AML-193 (cell line): ENCODE results near the gene LINGO3.
"Not testable (repeated sequence)": the region's sequence is repeated elsewhere in the genome, so short reads cannot be mapped to it uniquely, and the experiment has no call there.

Experiments used
- DNase-seq, 2 experiments: peaks; one replicate each; lab custom pipeline; 2025; lab: John Stamatoyannopoulos, UW

LINGO3 gene

GRCh38 chr19:2281265-2282061 lies 26.5 kb downstream of the LINGO3 start:
- not testable (repeated sequence) for DNase-seq

DNA sequence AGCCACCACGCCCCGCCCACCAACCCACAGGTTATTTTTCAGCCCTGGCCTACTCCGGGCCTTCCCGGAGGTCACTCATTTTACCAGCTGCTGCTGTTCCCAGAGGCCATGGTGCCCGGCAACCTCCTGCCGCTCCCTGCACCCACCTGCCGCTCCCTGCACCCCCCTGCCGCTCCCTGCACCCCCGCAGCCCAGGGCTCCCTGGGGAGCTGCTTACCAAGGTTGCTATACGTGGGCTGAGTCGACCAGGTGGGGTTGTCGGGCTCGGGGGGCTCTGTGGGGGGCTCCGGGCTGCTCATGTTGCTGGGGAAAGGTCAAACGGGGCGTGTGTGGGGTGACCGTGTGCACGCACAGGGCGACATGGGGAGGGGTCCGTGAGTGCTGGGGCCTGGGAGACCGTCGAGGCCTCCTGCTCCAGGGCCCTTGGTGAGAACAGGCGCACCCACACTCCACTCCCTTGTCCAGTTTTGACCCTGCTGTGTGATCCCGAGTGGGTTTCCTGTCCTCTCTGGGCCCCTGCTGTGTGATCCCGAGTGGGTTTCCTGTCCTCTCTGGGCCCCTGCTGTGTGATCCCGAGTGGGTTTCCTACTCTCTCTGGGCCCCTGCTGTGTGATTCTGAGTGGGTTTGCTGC lies 27.2 kb downstream of the LINGO3 start:
- no peak for DNase-seq

GRCh38 chr19:2278459-2279158 lies 29.3 kb downstream of the LINGO3 start:
- DNase-seq, result no peak

- DNase-seq, result no peak
These were observed 30.8 kb downstream of the LINGO3 start for GRCh38 chr19:2277138-2277537.

- no peak for DNase-seq
These were observed 31.4 kb downstream of the LINGO3 start for GRCh38 chr19:2276429-2276986.

GRCh38 chr19:2275588-2276428 lies 32.1 kb downstream of the LINGO3 start:
- no peak for DNase-seq

DNA sequence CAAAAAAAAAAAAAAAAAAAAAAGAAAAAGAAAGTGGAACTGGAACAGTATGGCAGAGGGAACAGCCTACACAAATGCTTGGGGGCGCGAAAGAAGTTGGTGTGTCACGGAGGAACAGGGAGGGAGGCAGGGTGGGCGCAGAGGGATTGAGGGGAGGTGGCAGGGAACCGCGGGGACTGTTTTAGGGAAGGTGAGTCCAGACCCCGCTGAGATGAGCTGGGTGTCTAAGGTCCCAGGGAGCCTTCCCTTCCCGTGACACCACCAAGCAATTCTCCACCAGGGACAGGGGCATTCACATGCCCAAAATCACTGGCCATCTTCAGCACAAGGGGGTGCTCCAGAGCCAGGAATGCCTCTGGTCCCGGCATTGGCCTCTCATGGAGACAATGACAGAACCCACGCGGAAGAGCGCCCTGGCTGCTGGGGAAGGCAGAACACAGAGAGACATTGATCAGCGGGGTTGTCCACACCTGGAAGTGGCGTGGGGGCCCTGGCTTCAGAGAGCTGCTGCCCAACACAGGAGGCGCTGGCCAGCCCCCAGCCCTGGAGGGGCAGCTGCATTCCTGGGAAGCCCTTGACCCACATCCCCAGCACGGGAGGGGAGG lies 32.9 kb downstream of the LINGO3 start:
- peak; percentile 60 to 74 for DNase-seq

DNA sequence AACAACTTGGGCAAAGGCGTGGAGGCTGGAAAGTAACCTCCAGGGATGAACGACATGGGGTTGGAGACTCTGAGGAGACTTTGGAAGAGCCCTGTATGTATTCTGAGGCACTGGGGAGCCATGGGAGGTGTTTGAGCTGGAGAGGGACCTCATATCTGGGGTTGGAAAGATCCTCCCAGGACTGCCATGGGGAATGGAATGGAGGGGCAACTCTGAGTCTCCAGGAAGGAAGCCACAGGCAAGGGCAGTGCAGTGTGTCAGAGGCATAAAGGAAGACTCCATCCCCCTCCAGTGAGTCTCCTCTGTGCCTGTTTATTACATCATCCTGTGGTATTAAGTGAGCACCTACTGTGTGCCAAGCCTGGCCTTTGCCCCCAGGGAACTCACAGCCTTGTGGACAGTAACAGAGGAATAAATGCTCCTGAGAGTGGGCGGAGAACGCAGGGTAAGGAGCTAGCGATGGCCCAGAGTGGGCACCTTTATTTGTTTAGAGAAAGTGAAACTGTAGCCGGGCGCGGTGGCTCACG lies 33.7 kb downstream of the LINGO3 start:
- no peak for DNase-seq

DNA sequence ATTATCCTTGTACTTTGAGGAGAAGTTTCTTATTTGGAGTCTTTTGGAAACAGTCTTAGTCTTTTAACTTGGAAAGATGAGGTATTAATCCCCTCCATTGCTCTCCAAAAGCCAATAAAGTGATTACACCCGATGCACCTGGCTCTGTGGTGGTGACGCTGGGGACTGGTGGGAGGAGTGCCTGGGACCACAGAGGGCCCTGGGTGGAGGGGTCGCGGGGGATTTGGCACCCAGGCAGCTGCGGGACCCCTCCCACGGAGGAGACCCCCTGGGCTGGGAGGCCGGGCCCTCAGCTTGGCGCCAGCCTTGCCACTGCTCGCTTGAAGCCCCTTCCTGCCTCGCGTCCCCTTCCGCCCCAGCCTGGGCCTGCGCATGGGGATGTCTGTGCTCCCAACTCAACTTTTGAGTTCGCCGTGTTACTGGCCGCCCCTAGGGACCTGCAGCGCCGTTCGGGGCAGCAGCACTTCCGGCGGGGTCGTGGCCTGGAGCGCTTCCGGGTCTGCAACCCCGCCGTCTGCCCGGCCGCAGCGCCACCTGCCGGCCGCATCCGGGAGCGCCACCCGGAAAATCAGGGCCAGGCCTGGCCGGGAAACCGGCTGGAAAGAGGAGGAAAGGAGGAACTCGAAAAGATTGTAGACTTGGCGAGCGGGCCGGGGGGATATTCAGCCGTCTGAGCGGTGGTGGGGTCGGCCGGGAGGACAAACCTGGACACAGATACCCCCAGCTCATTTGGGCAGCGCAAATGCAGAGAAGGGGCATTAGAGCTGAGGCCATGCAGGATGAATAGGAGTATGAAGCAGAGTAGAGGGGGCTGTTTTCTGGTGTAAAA lies 34.4 kb downstream of the LINGO3 start:
- DNase-seq, result peak; percentile 60 to 71

- no peak for DNase-seq
These were observed 36.5 kb downstream of the LINGO3 start for GRCh38 chr19:2271234-2272103.

GRCh38 chr19:2270423-2271233 lies 37.3 kb downstream of the LINGO3 start:
- DNase-seq, result peak; percentile 92 to 95

- no peak for DNase-seq
These were observed 37.9 kb downstream of the LINGO3 start for GRCh38 chr19:2270157-2270422.

- peak; percentile 86 to 95 for DNase-seq
These were observed 38.5 kb downstream of the LINGO3 start for GRCh38 chr19:2269244-2270156.

DNA sequence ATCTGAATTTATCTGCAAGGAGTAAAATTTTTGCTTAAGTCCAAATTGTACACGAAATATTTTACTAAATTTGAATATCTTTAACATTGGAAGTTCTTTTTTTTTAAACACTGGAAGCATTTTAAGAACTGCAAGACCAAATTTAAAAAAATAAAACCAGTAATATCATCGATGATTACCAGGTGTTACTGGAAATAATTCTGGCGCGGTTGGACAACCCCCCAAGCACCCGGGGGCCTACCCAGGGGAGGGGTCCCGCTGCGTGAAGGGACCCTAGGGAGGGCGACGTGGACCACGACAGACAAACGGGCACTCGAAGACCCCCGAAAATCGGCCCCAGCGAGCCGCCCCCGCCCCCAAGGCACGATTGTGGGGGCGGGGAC lies 39.1 kb downstream of the LINGO3 start:
- no peak for DNase-seq

DNA sequence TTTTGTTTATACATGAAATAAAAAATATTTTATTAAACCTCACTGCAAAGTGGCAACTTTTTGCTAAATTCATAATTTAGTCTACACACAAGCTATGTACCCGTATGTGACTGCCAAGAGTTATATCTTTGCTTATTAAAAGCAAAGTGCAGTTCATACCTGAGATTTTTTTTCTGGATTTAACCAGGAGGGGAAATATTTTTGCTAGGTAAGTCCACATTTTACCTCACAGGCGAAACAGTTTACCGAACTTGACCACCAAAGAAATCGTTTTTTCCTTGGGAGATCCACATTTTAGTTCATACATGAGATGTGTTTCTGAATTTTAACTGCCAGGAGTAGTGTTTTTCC lies 39.5 kb downstream of the LINGO3 start:
- no peak for DNase-seq

- DNase-seq, result peak; percentile 76 to 84
These were observed 41.6 kb downstream of the LINGO3 start for GRCh38 chr19:2266183-2266993.
